Measurements from ENCODE around the gene GTF3C6.
"Not testable (repeated sequence)": the region's sequence is repeated elsewhere in the genome, so short reads cannot be mapped to it uniquely, and the experiment has no call there.

Gene GTF3C6

DNA sequence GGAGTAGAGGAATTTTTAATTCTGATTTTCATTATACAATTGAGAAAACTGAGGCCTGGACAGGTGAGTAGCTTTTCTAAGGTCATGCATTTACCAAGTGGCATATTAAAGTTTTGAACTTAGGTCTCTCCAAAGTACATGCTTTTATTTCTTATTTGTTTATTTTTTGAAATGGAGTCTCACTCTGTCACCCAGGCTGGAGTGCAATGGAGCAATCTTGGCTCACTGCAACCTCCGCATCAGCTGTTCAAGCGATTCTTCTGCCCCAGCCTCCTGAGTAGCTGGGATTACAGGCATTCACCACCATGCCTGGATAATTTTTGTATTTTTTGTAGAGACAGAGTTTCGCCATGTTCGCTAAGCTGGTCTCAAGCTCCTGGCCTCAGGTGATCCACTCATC lies 54.0 kb downstream of the GTF3C6 start:
- peaks cover 13% of the 10 kb centered on the region for H3K36me3 ChIP-seq (ENCODE audit: insufficient read depth, low read length)
- H3K79me2 ChIP-seq (ENCODE audit: control insufficient read depth, insufficient read depth, low read length, unreplicated experiment); H3K4me3 ChIP-seq (ENCODE audit: low read depth, low read length); H3K27me3 ChIP-seq (ENCODE audit: insufficient read depth, low read length); H3K27ac ChIP-seq (ENCODE audit: low read depth, low read length); H2AFZ ChIP-seq (ENCODE audit: low read length, unreplicated experiment); H3K4me1 ChIP-seq (ENCODE audit: control insufficient read depth, insufficient read depth, low read length, unreplicated experiment): not testable (repeated sequence)

DNA sequence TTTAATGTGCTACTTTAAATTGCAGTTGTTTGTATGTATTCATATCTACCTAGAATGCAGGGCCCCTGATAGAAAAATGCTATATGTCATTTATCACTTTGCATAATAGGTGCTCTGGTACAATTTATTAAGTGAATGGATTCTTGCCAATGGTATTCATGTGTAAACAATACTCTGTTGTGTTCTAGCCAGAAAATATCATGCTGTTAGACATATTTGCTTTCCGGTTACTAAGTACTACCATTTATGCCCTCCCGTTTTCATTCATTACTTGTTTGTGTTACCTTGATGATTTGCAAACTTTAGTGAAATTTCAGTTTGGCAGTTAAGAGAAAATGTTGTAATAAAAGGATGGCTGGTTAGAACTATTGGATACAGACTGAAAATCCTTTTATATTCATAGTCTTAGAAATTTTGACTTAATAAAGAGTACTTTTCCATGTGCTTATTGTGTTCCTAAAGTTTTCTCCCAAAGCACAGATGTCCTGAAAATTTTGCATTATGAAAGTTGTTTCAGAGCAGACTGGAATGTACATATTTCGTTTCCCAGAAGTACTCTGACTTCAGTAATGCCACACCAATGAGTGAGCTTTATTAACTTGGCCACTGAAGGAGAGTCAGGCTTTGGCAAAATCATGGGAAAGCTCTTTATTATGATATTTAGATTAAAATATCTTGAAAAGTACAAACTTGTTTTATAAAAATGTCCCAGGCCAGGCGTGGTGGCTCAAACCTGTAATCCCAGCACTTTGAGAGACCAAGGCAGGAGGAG lies 54.8 kb downstream of the GTF3C6 start:
- no peak overlapping the region for H3K27ac ChIP-seq (ENCODE audit: low read depth, low read length)
- H3K4me3 ChIP-seq (ENCODE audit: low read depth, low read length), result no peak overlapping the region
- no peaks in the 10 kb centered on the region for H3K27me3 ChIP-seq (ENCODE audit: insufficient read depth, low read length)
- no peak overlapping the region for H2AFZ ChIP-seq (ENCODE audit: low read length, unreplicated experiment)
- no peaks in the 10 kb centered on the region for H3K4me1 ChIP-seq (ENCODE audit: control insufficient read depth, insufficient read depth, low read length, unreplicated experiment)
- H3K36me3 ChIP-seq (ENCODE audit: insufficient read depth, low read length), result peaks cover 16% of the 10 kb centered on the region
- no peaks in the 10 kb centered on the region for H3K79me2 ChIP-seq (ENCODE audit: control insufficient read depth, insufficient read depth, low read length, unreplicated experiment)

DNA sequence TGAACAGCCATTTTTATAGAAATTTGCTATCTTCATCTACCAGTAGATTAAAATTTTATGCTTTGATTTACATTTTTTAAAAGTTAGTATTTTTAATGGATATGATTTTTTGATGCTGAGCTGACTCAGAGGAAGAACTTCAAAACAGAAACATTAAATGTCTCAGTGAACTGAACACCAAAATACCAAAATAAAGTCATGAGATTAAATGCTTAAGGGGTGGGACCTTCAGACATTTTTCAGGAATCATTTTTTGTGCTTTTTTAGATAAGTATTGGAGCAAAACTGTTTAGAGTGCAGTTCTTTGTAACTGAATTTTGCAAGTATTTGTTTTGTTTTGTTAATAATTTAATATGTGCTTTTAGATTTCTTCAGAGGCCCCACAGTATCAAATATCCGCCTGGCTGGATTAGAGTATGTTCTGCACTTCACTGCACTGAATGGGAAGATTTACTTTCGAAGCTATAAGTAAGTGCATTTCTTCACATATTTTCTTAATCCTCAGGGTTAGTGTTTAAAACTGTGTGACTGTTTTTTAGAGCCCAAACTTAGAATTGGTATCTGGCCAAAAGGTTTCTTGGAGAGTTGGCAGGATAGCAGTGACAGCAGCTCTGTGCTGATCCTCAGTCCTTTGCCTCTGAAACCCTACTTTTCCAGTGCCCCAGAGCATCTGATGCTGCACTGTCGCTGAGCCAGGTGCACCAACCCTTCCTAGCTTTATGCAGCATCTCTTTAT lies 57.1 kb downstream of the GTF3C6 start:
- Histone ChIP-seq H3K79me2 (ENCODE audit: control insufficient read depth, insufficient read depth, low read length, unreplicated experiment) (no peaks in the 10 kb centered on the region), H3K4me3 (ENCODE audit: low read depth, low read length) (no peak overlapping the region), H3K27me3 (ENCODE audit: insufficient read depth, low read length) (no peaks in the 10 kb centered on the region), H3K36me3 (ENCODE audit: insufficient read depth, low read length) (peaks cover 19% of the 10 kb centered on the region), H2AFZ (ENCODE audit: low read length, unreplicated experiment) (no peak overlapping the region), H3K27ac (ENCODE audit: low read depth, low read length) (no peak overlapping the region), H3K4me1 (ENCODE audit: control insufficient read depth, insufficient read depth, low read length, unreplicated experiment) (no peaks in the 10 kb centered on the region)

DNA sequence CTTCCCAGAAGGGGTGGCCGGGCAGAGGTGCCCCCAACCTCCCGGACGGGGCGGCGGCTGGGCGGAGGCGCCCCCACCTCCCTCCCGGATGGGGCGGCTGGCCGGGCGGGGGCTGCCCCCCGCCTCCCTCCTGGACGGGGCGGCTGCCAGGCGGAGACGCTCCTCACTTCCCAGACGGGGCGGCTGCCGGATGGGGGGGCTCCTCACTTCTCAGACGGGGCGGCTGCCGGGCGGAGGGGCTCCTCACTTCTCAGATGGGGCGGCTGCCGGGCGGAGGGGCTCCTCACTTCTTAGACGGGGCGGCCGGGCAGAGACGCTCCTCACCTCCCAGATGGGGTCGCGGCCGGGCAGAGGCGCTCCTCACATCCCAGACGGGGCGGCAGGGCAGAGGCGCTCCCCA lies 58.7 kb downstream of the GTF3C6 start:
- H3K79me2 ChIP-seq (ENCODE audit: control insufficient read depth, insufficient read depth, low read length, unreplicated experiment); H3K4me1 ChIP-seq (ENCODE audit: control insufficient read depth, insufficient read depth, low read length, unreplicated experiment); H3K27me3 ChIP-seq (ENCODE audit: insufficient read depth, low read length); H2AFZ ChIP-seq (ENCODE audit: low read length, unreplicated experiment); H3K4me3 ChIP-seq (ENCODE audit: low read depth, low read length); H3K27ac ChIP-seq (ENCODE audit: low read depth, low read length): not testable (repeated sequence)
- peaks cover 19% of the 10 kb centered on the region for H3K36me3 ChIP-seq (ENCODE audit: insufficient read depth, low read length)
